HepG2 (cell line): Measurements from ENCODE around the gene RHBDF2. TPM values are rescaled to one million over a fixed set of nuclear protein-coding genes. Genes with fewer than 3 reads are reported as not detected.

Experiments used
- ARID4A ChIP-seq: sonication (generic); formaldehyde crosslinking; IDR thresholded peaks from 2 replicates; pipeline ENCODE4 v1.5.0; 2020; ENCODE audit warnings: mild to moderate bottlenecking, missing genetic modification reagents, borderline replicate concordance
- BORCS8-MEF2B ChIP-seq: sonication (generic); formaldehyde crosslinking; IDR thresholded peaks from 2 replicates; pipeline ENCODE4 v1.8.0; 2022; ENCODE audit warnings: mild to moderate bottlenecking, missing genetic modification reagents
- CHD2 ChIP-seq: IDR thresholded peaks from 2 replicates; pipeline ENCODE4 v1.6.1; 2011; ENCODE audit warnings: low read depth, low read length, improper control_type of control experiment
- ELF4 ChIP-seq: sonication (generic); formaldehyde crosslinking; IDR thresholded peaks from 2 replicates; pipeline ENCODE4 v1.5.0; 2020; ENCODE audit warnings: missing genetic modification reagents, mild to moderate bottlenecking, moderate library complexity, borderline replicate concordance
- HOMEZ ChIP-seq: IDR thresholded peaks from 2 replicates; pipeline ENCODE4 v1.6.1; 2016; ENCODE audit warnings: low read depth
- LBX2 ChIP-seq: sonication (generic); formaldehyde crosslinking; IDR thresholded peaks from 2 replicates; pipeline ENCODE4 v1.5.0; 2020; ENCODE audit warnings: missing genetic modification reagents, mild to moderate bottlenecking, borderline replicate concordance
- MAFK ChIP-seq, 2 experiments: IDR thresholded peaks in 1 of 2; conservative IDR thresholded peaks in 1 of 2; 2 replicates each; pipeline ENCODE4 v1.6.1; 2011; ENCODE audit warnings: improper control_type of control experiment in 2 of 2, low read length in 2 of 2
- MEF2D ChIP-seq: sonication (generic); formaldehyde crosslinking; IDR thresholded peaks from 2 replicates; pipeline ENCODE4 v1.5.1; 2020; ENCODE audit warnings: mild to moderate bottlenecking, missing genetic modification reagents
- NR2F2 ChIP-seq: IDR thresholded peaks from 2 replicates; pipeline ENCODE4 v1.6.1; 2012; ENCODE audit warnings: low read depth, inconsistent platforms, borderline replicate concordance
- RAD21 ChIP-seq: fragments of 450-650 bp; formaldehyde crosslinking; IDR thresholded peaks from 2 replicates; pipeline ENCODE4 v1.5.0; 2020; ENCODE audit warnings: mild to moderate bottlenecking
- TBX3 ChIP-seq: fragments of 450-650 bp; IDR thresholded peaks from 2 replicates; pipeline ENCODE4 v1.6.1; 2017; ENCODE audit warnings: antibody characterized with exemption, mild to moderate bottlenecking, inconsistent platforms, borderline replicate concordance
- ZBTB25 ChIP-seq: IDR thresholded peaks from 2 replicates; pipeline ENCODE4 v1.6.1; 2018; ENCODE audit warnings: missing genetic modification reagents
- ZNF205 ChIP-seq: IDR thresholded peaks from 2 replicates; pipeline ENCODE4 v1.6.1; 2018; ENCODE audit warnings: missing biosample characterization, missing genetic modification reagents
- ZNF24 ChIP-seq: fragments of 450-650 bp; IDR thresholded peaks from 2 replicates; pipeline ENCODE4 v1.6.1; 2017; ENCODE audit warnings: antibody characterized with exemption, mild to moderate bottlenecking
- ZNF260 ChIP-seq: sonication (generic); formaldehyde crosslinking; IDR thresholded peaks from 2 replicates; pipeline ENCODE4 v1.4.0; 2020; ENCODE audit warnings: missing genetic modification reagents, low read depth, mild to moderate bottlenecking, borderline replicate concordance
- ZNF329 ChIP-seq: sonication (generic); formaldehyde crosslinking; IDR thresholded peaks from 2 replicates; pipeline ENCODE4 v1.9.0; 2021; ENCODE audit warnings: low read depth, mild to moderate bottlenecking, missing genetic modification reagents
- ZNF331 ChIP-seq: sonication (generic); formaldehyde crosslinking; IDR thresholded peaks from 2 replicates; pipeline ENCODE4 v1.4.0; 2020; ENCODE audit warnings: missing genetic modification reagents
- ZNF367 ChIP-seq: sonication (generic); formaldehyde crosslinking; IDR thresholded peaks from 2 replicates; pipeline ENCODE4 v1.4.0; 2020; ENCODE audit warnings: missing genetic modification reagents, borderline replicate concordance
- ZNF383 ChIP-seq: sonication (generic); formaldehyde crosslinking; IDR thresholded peaks from 2 replicates; pipeline ENCODE4 v1.4.0; 2020; ENCODE audit warnings: missing genetic modification reagents, mild to moderate bottlenecking, borderline replicate concordance
- ZNF605 ChIP-seq: sonication (generic); formaldehyde crosslinking; IDR thresholded peaks from 2 replicates; pipeline ENCODE4 v1.8.0; 2022; ENCODE audit warnings: mild to moderate bottlenecking, missing genetic modification reagents
- ZNF775 ChIP-seq: sonication (generic); formaldehyde crosslinking; IDR thresholded peaks from 2 replicates; pipeline ENCODE4 v1.4.0; 2020; ENCODE audit warnings: missing genetic modification reagents, mild to moderate bottlenecking, moderate library complexity, borderline replicate concordance
- ZNF891 ChIP-seq: sonication (generic); formaldehyde crosslinking; IDR thresholded peaks from 2 replicates; pipeline ENCODE4 v1.5.0; 2020; ENCODE audit warnings: mild to moderate bottlenecking, missing genetic modification reagents
- polyA plus RNA-seq, 8 experiments: library from polyadenylated mRNA; depleted of rRNA in 3 of 8; stranded (reverse) in 7 of 8; unstranded in 1 of 8; fragments of >200 nt; fragmentation: Illumina TruSeq in 4 of 8; extraction: Trizol in 4 of 8; gene quantifications; 2 replicates each; pipeline versions ENCODE4 v1.2.1 to v1.2.3, GENCODE V29; 2011 to 2016; ENCODE audit warnings: low read depth in 4 of 8, missing spikeins in 1 of 8, mixed read lengths in 1 of 8; ENCODE audit not compliant: insufficient read depth in 1 of 8
- total RNA-seq, 5 experiments: library from RNA; depleted of rRNA; stranded (reverse); fragments of >200 nt; fragmentation: Illumina TruSeq; extraction: Trizol; gene quantifications; 2 replicates each; pipeline ENCODE4 v1.2.3, GENCODE V29; 2016; ENCODE audit warnings: low read depth in 1 of 5

RHBDF2 gene
- total and polyA plus RNA-seq, 2 of the 13 experiments (the other 11 are each of a cell fraction or from before 2014, with no cell fraction given) = 7.8 to 24.2 TPM

GRCh38 chr17:76524598-76525512, 23.6 kb upstream of the RHBDF2 start (continued):
- TF ChIP-seq ZBTB25 (peak; percentile 23; the same call in 1 of the 2 replicates), ZNF891 (CRISPR knock-in tag) (peak; percentile 97), MEF2D (CRISPR knock-in tag) (peak; percentile 79), ZNF205 (CRISPR knock-in tag) (peak; percentile 29; the same call in 1 of the 2 replicates), HOMEZ (CRISPR knock-in tag) (no peak), ZNF260 (CRISPR knock-in tag) (no peak; the same call in 1 of the 2 replicates), ZNF331 (CRISPR knock-in tag) (peak; percentile 60; the same call in 1 of the 2 replicates), TBX3 (no peak), BORCS8-MEF2B (CRISPR knock-in tag) (no peak), ZNF383 (no peak), ZNF329 (CRISPR knock-in tag) (peak; percentile 31; the same call in 1 of the 2 replicates), ELF4 (CRISPR knock-in tag) (no peak), LBX2 (CRISPR knock-in tag) (peak; percentile 15; the same call in 1 of the 2 replicates), ZNF24 (no peak), ARID4A (CRISPR knock-in tag) (no peak; the same call in 1 of the 2 replicates), ZNF605 (CRISPR knock-in tag) (no peak), RAD21 (CRISPR knock-in tag) (peak; percentile 12; the same call in 1 of the 2 replicates), ZNF775 (CRISPR knock-in tag) (no peak), NR2F2 (peak; percentile 41), MAFK (conservative IDR thresholded peaks at IDR 0.05 in 1 of 2, IDR thresholded peaks at IDR 0.05 in 1 of 2; ENCODE audit: low read length in 2 of 2) (no peak), CHD2 (no peak), ZNF367 (CRISPR knock-in tag) (no peak)
